GM19452 (cell line): ENCODE data around the gene VSIR.

Experiments
- ATAC-seq: cut with Tn5 transposase; IDR thresholded peaks from one replicate; pipeline ENCODE4 v1.9.1; 2021; ENCODE audit not compliant: unreplicated experiment

The VSIR gene

DNA sequence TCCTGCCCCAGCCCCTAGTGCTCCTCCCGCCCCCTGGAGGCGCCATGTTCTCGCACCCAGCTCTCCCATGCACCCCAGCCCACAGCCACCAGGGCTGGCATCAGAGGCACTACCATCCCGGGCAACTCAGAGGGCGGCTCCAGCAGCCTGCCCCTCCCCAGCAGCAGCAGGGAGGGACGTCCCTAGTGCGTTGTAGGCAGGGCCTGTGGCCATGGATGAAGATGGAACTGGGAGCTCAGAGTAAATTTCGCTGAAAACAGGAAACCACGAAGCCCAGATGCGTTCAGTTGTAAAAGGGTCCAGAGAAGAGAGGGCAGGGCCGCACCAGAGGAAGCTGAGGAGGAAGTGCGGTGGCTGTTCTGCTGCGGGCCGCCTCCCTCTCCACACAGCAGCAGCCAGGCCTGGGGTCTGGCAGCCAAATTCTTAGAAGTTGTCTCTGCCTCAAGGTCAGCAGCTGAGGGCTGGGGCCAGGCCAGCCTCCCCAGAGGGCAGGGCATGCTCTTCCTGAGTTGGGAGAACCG, 24.6 kb downstream of the VSIR start:
- ATAC-seq: peak; percentile 66

DNA sequence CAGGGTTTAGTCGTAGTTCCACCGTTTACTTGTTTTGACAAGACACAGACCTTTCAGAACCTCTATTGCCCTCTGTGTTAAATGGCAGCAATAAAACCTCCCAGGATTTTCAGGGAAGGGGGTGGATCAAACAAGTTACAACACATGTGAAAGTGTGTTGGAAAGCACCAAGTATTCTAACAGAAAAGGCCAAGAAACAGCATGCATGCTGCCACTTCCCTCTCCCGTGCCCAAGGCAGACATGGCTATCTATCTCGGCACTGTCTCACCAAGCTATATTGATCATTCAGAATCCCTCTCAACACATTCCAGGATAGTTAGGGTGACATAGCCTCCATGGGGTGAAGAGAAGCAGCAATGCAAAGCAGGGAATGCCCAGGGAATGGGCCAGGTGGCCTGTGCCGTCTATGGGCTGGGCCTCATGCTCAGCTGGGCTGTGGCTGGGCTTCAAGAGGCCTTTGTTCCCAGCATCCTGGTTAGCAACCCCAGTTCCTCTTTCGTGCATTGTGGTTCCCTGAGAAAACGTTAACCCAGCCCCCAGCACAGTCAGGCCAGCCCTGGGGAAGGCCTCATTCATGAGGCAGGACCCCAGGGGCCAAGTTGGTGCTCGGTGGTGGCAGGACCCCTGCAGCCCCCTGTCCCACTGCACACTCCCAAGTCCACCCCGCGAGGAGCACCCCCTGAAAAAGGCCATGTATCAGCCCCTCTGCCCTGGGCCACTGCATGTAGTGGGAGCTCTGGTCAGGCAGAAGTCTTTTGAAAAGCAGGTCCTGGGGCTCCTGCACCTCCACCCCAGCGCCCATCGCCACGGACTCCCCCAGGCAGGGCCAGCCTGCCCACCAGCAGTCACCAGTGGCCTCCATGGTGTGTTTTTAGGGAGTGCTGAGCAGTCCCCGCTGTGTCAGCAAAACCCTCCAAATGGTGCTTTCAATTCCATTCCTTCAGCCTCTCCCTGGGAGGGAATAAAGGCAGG, 25.5 kb downstream of the VSIR start:
- ATAC-seq: no peak

DNA sequence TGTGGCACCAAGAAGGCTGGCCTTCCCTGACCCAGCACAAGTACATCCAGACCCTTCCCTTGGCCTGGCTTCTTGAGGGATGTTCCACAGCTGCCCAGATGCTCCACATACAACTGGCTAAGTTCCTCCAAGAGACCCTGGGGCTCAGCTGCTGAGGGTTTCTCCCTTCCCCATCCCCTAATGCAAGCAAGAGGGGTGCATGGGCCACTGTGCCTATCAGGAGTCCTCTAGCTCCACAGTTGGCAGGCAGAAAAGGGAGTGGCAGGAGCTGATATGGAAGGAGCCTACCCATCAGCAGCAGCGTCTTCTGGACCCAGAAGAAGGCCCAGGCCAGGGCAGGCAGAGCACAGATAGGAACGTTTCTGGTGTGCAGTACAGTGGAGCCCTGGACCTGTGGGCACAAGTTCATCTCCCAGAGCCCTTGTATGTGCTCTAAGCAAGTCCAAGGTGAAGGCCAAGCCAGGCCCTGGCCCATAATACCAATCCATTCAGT, 26.2 kb downstream of the VSIR start:
- ATAC-seq: no peak

DNA sequence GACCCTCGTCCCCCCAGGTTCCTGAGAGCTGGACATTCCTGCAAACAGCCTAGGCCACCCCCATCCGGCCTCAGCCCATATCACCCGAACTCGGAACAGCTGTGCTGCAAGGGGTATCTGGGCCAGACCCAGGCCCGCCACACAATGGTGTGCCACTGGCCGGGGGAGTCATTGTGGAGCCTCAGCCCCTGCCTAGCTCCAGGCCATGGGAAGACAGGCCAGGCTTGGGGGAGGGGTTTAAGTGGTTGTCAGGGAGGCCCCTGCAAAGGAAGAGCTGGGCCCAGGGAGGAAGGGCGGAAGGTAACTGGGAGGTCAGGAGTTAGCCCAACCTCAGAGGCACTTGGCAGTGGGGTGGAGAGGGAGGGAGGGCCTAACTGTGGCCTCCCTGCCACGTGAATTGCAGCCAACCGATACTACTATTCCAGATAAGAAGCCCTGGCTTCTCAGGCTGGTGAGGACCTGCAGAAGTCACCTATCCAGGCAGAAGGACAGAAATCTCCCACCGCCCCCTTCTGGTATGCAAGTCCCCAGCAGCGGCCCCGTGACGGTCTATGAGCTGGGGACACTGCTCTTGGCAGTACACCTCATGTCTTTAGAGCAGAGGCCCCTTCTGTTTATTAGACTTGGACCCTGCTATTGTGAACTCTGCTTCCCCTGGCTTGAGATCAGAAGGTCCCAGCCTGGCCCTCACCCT, 26.8 kb downstream of the VSIR start:
- ATAC-seq: no peak

DNA sequence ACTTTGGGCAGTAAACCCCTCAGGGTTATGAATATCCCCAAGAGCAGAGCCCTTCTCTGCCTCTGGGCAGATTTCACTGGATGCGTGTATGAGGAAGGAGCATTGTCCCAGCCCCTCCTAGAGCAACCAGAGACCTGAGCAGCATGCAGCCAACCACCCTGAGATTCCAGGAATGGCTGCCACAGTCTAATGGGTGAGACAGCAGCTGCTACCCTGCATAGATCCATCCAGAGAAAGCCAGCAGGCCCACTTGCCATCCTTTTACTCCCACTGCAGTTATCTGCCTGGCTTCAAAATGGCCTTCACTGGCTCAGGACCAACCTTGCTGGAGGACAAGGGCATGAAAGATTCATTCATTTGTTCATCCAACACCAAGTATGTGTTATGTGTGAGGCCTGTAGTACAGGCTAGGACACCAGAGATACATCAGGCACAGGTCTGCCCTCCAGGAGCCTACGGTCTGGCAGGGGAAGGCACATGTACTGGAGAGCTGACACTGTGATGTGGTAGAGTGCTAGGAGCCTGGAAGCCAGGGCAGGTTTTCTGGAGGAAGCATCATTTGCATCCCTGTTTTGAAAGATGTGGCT, 27.6 kb downstream of the VSIR start:
- no peak for ATAC-seq

DNA sequence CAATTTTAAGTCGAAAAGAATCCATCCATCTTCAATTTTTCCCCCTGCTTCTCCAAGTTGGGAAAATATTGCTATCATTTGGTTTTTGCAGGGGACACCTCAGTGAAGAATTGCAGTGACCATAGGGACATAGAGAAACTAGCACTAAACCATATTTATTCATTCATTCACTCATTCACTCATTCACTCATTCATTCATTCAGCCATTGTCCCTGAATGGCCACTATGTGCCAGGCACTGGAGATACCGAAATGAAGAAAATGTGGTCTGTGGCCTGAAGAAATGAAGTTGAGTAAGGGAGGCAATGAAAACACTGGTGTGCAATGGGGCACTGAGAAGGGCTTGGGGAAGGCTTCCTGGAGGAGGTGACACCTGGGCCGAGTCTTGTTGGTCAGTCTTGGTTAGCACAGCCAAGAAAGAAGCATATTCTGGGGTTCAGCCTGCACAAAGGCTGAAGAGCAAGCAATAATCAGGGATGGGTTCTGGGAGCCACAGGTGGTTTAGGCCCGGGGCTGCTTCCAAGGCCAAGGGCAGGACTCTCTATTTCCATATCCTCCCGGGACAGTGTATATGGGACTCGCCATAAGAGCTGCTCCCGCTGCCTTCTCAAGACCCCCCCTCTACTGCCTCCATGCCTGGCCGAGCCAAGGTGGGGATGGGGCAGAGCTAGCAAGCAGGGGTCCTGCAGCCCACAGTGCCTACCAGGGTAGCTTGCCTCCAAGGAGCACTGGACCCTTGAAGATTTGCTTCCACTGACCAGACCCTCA, 28.2 kb downstream of the VSIR start:
- ATAC-seq: no peak

DNA sequence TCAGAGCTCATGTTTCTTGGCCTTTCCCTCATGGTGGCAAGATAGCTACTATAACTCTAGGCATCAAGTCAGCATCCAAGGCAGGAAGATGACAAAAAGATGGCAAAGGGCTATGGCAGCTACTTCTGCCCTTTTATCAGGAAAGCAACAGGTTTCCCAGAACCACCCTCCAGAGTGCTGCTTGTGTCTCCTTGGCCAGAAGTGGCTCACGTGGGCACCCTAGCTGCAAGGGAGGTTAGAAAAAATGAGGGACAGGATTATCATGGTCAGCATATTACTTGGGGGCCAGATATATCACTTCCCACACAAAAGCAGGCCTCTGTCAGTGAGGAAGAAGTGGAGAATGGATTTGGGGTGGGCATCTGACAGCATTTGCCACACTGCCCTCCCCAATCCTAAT, 29.5 kb downstream of the VSIR start:
- ATAC-seq: no peak

DNA sequence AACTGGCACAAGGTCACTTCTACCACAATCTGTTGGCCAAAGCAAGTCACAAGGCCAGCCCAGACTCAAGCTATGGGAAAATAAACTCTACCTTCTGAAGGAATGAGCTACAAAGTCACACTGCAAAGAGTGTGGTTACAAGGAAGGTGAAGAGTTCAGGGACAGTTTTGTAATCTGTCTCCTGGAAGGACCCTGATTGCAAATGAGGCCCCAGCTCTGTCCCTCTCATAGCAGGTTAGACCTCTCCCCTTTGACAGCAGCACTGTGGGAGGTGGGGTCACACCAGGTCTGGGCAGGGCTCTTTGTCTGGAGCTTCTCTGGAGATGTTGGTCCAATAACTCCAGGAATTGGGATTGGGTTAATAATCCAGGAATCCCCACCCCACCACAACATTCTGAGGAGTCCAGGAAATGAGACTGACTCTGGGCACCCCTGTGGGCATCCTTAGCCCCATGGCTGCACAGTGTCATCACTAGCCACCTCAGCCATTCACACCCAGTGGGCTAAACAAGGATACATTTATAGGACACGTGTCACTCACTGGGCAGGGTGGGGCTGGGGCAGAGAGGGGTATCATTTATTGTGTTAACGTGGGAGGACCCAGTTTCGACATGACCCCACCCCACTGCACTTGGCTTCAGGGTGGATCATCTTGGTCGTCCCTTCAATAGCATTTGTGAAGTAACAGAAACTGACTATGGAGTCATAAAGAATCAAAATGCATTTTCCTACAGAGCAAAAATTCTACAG, 30.1 kb downstream of the VSIR start:
- ATAC-seq: no peak

DNA sequence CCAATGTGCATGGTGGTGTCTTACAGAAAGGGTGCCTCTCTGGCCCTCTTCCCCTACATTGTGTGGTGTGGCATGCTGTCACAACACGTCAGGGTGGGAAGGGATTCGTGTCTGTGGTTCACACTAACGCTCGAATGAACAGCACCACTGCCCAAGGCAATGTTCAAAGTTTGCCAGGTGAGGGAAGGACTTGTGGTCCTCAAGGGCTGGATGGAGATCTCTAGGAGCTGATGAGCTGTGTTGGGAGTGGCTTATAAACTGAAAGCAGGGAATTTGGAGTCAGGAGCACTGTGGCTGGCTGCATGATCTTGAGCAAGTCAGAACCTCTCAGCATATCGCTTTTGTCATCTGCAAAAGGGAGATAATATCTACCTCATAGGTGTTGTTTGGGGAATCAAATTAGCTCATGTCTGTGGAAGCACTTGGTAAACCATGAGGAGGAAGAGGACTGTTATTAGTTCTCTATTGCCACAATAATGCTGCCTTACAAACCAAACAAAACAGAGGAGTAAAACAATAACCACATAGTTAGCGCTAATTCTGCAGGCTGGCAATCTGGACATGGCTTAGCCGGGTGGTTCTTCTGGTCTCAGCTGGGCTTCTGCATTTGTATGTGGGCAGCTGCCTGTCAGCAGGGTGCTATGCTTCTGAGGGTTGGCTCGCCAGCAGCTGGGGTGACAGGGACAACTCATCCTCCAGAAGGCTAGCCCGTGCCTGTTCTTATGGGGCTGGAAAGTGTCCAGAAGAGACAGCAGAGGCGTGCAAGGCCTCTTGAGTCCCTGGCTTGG, 30.8 kb downstream of the VSIR start:
- ATAC-seq: no peak

DNA sequence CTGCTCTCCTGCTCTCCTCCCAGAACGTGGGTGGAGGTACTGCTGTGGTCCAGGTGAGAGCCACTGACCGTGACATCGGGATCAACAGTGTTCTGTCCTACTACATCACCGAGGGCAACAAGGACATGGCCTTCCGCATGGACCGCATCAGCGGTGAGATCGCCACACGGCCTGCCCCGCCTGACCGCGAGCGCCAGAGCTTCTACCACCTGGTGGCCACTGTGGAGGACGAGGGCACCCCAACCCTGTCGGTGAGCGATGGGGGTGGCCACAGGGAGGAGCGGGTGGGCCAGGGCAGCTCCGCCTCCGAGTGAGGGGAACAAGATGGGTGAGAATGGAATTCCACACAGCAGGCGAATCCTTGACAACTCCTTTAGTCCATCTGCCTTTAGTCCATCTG, 31.6 kb downstream of the VSIR start:
- ATAC-seq: no peak

DNA sequence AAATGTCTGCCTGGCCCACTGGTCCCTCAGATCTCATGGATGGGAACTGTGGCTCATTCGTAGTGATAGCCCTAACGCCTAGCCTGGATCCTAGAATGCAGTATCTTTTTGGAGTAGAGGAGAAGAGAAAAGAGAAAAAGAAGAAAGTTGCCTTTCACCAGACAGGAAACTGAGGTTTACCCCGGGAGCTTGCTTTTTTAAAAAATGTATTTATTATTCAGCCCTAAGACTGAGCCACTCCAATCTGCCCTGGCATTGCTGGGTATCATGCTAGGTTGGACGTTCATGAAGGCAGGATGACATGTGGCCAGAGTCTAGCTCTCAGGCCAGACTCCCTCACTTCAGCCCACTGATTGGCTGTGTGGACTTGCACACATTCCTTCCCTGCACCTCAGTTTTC, 32.3 kb downstream of the VSIR start:
- no peak for ATAC-seq

DNA sequence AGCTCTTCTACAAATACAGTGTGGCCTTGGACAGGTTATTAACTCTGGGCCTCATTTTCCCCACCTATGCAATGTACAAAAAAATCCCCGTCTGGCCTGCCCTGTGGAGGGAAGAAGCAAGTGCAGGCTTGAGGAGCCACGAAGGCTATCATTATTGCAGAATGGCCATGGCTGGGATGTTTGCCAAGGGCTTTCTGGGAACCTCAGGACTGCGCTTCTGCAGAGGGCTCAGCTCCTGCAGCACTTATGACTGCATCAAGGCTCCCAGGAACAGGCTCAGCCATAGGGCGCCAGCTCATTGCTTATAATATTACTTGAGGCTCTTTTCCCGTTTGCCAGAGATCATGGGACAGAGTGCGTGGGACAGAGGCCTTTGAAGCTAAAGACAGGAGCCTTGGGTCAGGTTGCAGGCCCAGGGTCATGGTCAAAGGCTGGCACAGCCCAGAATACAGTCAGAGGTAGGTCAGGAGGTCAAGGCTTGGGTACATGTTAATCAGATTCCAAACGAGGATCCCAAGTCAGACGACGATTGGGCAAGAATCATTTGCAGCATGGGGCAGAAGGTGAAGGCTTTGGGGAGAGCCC, 33.2 kb downstream of the VSIR start:
- ATAC-seq: no peak

DNA sequence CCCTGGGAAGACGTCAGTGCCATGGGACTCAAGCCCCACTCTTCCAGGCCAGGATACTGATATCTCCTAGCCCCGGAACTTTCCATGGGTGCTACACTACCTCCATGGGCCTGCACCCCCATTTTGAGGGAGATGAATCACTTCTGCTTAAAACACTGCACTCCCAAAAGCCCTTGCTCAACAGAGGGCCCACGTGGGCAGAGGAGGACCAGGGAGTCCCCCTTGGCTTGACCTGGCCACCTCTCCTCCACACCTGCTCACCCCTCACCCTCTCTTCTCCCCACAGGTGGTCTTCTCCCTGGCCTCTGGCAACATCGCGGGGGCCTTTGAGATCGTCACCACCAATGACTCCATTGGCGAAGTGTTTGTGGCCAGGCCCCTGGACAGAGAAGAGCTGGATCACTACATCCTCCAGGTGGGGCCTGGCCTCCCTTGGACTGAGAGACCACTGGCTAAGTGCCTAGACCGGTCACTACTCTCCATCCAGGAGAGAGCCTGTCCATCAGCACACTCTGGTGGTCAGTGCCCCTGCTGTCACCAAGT, 33.9 kb downstream of the VSIR start:
- ATAC-seq: no peak

DNA sequence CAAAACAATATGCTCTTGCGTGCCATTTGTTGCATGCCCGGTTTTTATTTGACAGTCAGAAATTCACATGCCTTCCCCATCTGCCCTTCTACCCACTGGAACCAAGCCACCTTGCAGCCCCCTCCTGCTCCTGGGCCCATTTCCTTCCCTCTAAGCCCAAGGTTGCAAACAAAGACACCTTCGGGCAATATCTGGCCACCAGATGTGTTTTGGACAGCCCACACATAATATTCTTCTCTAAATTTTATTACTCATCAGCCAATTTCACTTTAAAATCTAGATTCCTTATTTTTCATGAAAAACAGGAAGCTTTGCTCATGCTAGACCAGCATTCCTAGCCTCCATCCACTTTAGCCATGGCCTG, 35.5 kb downstream of the VSIR start:
- ATAC-seq: no peak

DNA sequence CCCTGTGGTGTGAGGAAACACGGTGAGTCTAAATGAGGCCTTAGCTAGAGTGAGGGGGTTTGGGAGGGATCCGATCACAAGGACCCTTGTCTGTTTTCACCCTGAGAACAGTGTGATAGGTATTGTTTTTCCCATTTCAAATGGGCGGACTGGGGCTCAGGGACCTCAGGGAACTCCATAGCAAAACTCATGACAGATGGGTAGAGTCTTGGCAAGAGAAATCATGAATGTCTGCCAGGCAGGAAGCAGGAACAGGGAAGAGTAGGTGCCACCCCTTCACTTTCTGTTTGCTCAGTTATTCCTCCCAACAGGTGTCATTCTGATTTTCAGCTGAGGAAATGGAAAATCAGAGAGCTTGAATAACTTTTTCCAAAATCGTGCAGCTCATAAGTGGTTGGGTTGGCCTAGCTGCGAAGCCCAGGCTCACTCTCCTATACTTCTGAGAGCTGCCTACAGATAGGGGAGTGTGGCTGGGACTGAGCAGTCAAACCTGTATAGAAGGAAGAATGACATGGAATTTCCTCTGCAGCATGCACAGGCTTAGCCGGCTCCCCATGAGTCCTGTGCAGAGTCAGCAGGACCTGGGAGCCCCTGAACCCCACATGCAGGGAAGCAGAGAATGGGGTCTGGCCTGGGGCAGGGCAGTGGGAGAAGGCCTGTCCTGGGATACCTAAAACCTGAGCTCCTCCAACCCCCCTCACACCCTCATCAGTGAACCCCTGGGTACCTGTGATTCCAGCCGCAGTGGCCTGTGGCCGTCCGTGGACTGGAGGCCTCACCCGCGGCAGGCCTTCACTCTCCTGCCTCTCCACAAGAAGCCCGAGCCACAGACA, 36.1 kb downstream of the VSIR start:
- no peak for ATAC-seq

DNA sequence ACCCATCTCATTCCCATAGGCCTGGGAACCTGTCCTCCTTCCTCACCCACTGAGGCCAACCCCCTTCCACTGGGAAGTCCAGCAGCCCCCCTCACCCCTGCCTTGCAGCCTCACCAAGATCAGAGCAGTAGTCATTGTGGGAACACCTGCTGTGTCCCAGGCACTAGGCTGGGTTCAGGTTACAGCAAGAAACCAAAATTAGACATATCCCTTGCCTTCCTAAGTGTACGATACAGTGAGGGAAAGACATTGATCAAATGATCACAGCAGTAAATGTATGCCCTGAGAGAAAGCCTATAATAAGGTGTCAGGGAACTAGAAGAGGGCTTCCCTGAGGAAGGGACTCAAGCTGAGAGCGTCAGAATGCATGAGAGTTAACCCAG, 36.8 kb downstream of the VSIR start:
- no peak for ATAC-seq

DNA sequence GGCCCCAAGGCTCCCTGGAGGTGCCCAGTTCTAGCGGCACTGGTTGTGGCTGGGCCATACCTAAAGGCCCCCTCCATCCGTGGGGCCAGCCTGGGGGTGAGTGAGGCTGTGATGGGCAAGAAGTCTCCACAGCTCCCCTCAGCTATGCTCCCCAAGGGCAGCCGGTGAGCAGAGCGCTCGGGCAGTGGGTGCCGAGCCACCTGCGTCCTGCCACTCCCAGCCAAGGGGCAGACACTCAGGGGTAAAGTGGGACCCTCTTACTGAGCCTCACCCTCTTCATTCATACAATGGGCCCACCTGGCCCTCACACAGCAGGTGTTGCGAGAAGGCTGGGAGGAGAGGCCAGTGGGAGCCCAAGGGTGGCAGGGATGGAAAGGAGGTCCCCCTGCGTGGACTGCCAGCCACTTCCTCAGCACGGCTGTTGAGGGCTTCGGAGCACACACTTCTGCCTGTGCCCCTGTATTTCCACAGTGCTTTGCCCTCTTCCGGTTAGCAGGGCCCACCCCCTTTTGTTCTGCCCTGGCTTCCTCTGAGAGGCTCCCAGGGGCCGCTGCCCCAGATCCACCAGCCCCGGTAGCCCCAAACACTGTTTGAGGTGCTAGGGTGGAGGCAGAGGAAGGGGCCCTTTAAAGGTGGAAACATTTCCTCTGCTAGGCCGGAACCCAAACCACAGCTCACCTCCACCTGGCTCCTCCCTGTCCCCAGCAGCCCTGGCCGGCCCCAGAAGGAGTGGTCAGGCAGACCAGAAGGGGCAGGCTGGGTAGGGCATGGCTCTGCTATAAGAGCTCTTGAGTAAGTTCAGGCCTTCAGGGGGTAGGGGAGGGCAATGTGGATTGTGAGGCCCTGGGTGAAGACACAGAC, 37.4 kb downstream of the VSIR start:
- ATAC-seq: no peak
